Fibroblast of lung (primary cell): ENCODE measurements around the gene GRID2IP. TPM values are rescaled to one million over a fixed set of nuclear protein-coding genes. Genes with fewer than 3 reads are reported as not detected.

Source experiments
- DNase-seq, 2 donors: peaks; one replicate each; pipeline versions ENCODE4 v3.0.0 to v3.0.0-alpha.2; 2010; ENCODE audit warnings: low read depth in 2 of 2
- H2AFZ ChIP-seq: 2 replicates; pipeline ENCODE4 v1.5.1; 2012; ENCODE audit warnings: low read length, control low read depth, inconsistent platforms
- H3K27ac ChIP-seq: 2 replicates; pipeline ENCODE4 v1.5.1; 2011; ENCODE audit warnings: low read length, control low read depth; ENCODE audit not compliant: insufficient read depth
- H3K27me3 ChIP-seq: 2 replicates; pipeline ENCODE4 v1.5.1; 2011; ENCODE audit warnings: mild to moderate bottlenecking, low read length; ENCODE audit not compliant: control insufficient read depth, insufficient read depth
- H3K36me3 ChIP-seq: 2 replicates; pipeline ENCODE4 v1.5.1; 2011; ENCODE audit warnings: low read length; ENCODE audit not compliant: control insufficient read depth, insufficient read depth
- H3K4me1 ChIP-seq: 2 replicates; pipeline ENCODE4 v1.5.1; 2011; ENCODE audit warnings: low read length; ENCODE audit not compliant: control insufficient read depth, insufficient read depth; ENCODE audit errors: extremely low read depth
- H3K4me2 ChIP-seq: 2 replicates; pipeline ENCODE4 v1.5.1; 2011; ENCODE audit warnings: low read length, control low read depth; ENCODE audit not compliant: insufficient read depth; ENCODE audit errors: extremely low read depth
- H3K4me3 ChIP-seq, 4 experiments: fragments of 200-600 bp in 1 of 4; sonication (generic) in 1 of 4; replicated peaks in 1 of 4; 2 replicates each; pipeline ENCODE4 v1.5.1; 2011 to 2016; ENCODE audit warnings: low read length in 4 of 4, low read depth in 3 of 4, mild to moderate bottlenecking in 3 of 4, control low read depth in 2 of 4, inconsistent platforms in 1 of 4, mixed read lengths in 1 of 4; ENCODE audit not compliant: insufficient read depth in 1 of 4; ENCODE audit errors: control extremely low read depth in 1 of 4
- H3K79me2 ChIP-seq: 2 replicates; pipeline ENCODE4 v1.5.1; 2012; ENCODE audit warnings: mild to moderate bottlenecking, low read length, inconsistent platforms; ENCODE audit not compliant: control insufficient read depth, insufficient read depth
- H3K9ac ChIP-seq: 2 replicates; pipeline ENCODE4 v1.5.1; 2011; ENCODE audit warnings: mild to moderate bottlenecking, low read length, control low read depth; ENCODE audit not compliant: insufficient read depth
- H3K9me3 ChIP-seq: 2 replicates; pipeline ENCODE4 v1.5.1; 2012; ENCODE audit warnings: low read depth, low read length; ENCODE audit not compliant: control insufficient read depth, insufficient read depth
- H4K20me1 ChIP-seq: 2 replicates; pipeline ENCODE4 v1.5.1; 2011; ENCODE audit warnings: low read length; ENCODE audit not compliant: control insufficient read depth, insufficient read depth; ENCODE audit errors: extremely low read depth
- EZH2 ChIP-seq: IDR thresholded peaks from 2 replicates; pipeline ENCODE4 v1.5.1; 2012; ENCODE audit warnings: low read length, control low read depth, mild to moderate bottlenecking; ENCODE audit errors: missing control alignments
- polyA plus RNA-seq, 2 donors: library from polyadenylated mRNA; depleted of rRNA in 1 of 2; stranded (reverse) in 1 of 2; unstranded in 1 of 2; fragments of >200 nt; gene quantifications; 2 replicates each; pipeline ENCODE4 v1.2.1, GENCODE V29; 2011 to 2012; ENCODE audit warnings: missing spikeins in 1 of 2
- total RNA-seq: library from RNA; depleted of rRNA; stranded (reverse); fragments of >200 nt; gene quantifications from 2 replicates; pipeline ENCODE4 v1.2.1, GENCODE V29; 2014
- TF ChIP-seq, protein P1 (sequence below), 2 donors: IDR thresholded peaks in 1 of 2; conservative IDR thresholded peaks in 1 of 2; 1 replicate in 1 of 2; 2 replicates in 1 of 2; pipeline ENCODE4 v1.5.1; 2011 to 2012; ENCODE audit warnings: low read length in 2 of 2, control low read depth in 1 of 2, inconsistent platforms in 1 of 2, low read depth in 1 of 2, mild to moderate bottlenecking in 1 of 2

GRID2IP gene
- total and polyA plus RNA-seq, 2 donors (not counting 1 experiment from before 2014, with no cell fraction given), result not detected

GRCh38 chr7:6486438-6487183, 64.7 kb downstream of the GRID2IP start:
- TF ChIP-seq EZH2, result no peak
- TF ChIP-seq, protein P1, sequence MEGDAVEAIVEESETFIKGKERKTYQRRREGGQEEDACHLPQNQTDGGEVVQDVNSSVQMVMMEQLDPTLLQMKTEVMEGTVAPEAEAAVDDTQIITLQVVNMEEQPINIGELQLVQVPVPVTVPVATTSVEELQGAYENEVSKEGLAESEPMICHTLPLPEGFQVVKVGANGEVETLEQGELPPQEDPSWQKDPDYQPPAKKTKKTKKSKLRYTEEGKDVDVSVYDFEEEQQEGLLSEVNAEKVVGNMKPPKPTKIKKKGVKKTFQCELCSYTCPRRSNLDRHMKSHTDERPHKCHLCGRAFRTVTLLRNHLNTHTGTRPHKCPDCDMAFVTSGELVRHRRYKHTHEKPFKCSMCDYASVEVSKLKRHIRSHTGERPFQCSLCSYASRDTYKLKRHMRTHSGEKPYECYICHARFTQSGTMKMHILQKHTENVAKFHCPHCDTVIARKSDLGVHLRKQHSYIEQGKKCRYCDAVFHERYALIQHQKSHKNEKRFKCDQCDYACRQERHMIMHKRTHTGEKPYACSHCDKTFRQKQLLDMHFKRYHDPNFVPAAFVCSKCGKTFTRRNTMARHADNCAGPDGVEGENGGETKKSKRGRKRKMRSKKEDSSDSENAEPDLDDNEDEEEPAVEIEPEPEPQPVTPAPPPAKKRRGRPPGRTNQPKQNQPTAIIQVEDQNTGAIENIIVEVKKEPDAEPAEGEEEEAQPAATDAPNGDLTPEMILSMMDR (conservative IDR thresholded peaks at IDR 0.05 in 1 of 2, IDR thresholded peaks at IDR 0.05 in 1 of 2; ENCODE audit: low read depth in 1 of 2, low read length in 2 of 2), result no peak
- H3K36me3 ChIP-seq, result peaks cover 1% of the 10 kb centered on the region
- H3K4me1 ChIP-seq, result peaks cover 2% of the 10 kb centered on the region
- no peak overlapping the region for H3K27ac ChIP-seq
- H3K79me2 ChIP-seq, result peaks cover 22% of the 10 kb centered on the region
- H4K20me1 ChIP-seq, result peaks cover 2% of the 10 kb centered on the region
- H3K4me3 ChIP-seq, result no peak overlapping the region
- no peak overlapping the region for H3K9ac ChIP-seq
- no peak overlapping the region for H2AFZ ChIP-seq
- DNase-seq, result no peak
- H3K4me2 ChIP-seq, result no peak overlapping the region
- no peaks in the 10 kb centered on the region for H3K9me3 ChIP-seq
- H3K27me3 ChIP-seq, result no peaks in the 10 kb centered on the region

GRCh38 chr7:6482743-6483119, 68.5 kb downstream of the GRID2IP start:
- peak overlapping the region; percentile 83 to 92 (median 88) for H3K4me3 ChIP-seq
- H3K4me2 ChIP-seq, result peak overlapping the region; percentile 98
- H3K9me3 ChIP-seq, result no peaks in the 10 kb centered on the region
- H3K27me3 ChIP-seq, result no peaks in the 10 kb centered on the region
- H3K9ac ChIP-seq, result peak overlapping the region; percentile 98
- H3K79me2 ChIP-seq, result peaks cover 61% of the 10 kb centered on the region
- peak overlapping the region; percentile 94 for H3K27ac ChIP-seq
- TF ChIP-seq EZH2, result no peak
- H4K20me1 ChIP-seq, result peaks cover 7% of the 10 kb centered on the region
- no peak for DNase-seq
- peaks cover 2% of the 10 kb centered on the region for H3K4me1 ChIP-seq
- H2AFZ ChIP-seq, result no peak overlapping the region
- peaks cover 1% of the 10 kb centered on the region for H3K36me3 ChIP-seq

- Histone ChIP-seq H3K79me2 (peaks cover 65% of the 10 kb centered on the region), H4K20me1 (peaks cover 7% of the 10 kb centered on the region), H3K27me3 (no peaks in the 10 kb centered on the region), H3K4me3 (peak overlapping the region; percentile 83 to 92 (median 88)), H3K9ac (no peak overlapping the region), H2AFZ (no peak overlapping the region), H3K27ac (no peak overlapping the region), H3K4me1 (peaks cover 2% of the 10 kb centered on the region), H3K36me3 (peaks cover 1% of the 10 kb centered on the region), H3K9me3 (no peaks in the 10 kb centered on the region), H3K4me2 (peak overlapping the region; percentile 98)
- TF ChIP-seq, protein P1 (conservative IDR thresholded peaks at IDR 0.05 in 1 of 2, IDR thresholded peaks at IDR 0.05 in 1 of 2; ENCODE audit: low read depth in 1 of 2, low read length in 2 of 2), result no peak
- TF ChIP-seq EZH2, result no peak
- no peak for DNase-seq
Measured at GRCh38 chr7:6482307-6482706, 69.0 kb downstream of the GRID2IP start.
